Memory B cell (primary cell): Measurements from ENCODE around the gene DYRK1A.
"Not testable (repeated sequence)": the region's sequence is repeated elsewhere in the genome, so short reads cannot be mapped to it uniquely, and the experiment has no call there.

ENCODE experiments used
- ATAC-seq: fragments of 150-1000 bp; cut with Tn5 transposase; 2 replicates; pipeline ENCODE4 v1.10.0; 2021; ENCODE audit warnings: low read depth, mild to moderate bottlenecking, moderate library complexity
- DNase-seq, 2 donors: peaks; one replicate each; pipeline ENCODE4 v3.0.0; 2022; ENCODE audit warnings: low spot score in 2 of 2
- H3K27ac Mint-ChIP-seq: one replicate; pipeline ENCODE4 v1.8.0; 2022; ENCODE audit warnings: mild to moderate bottlenecking, moderate library complexity, mixed read lengths
- H3K27me3 Mint-ChIP-seq: one replicate; pipeline ENCODE4 v1.8.0; 2022; ENCODE audit warnings: mixed read lengths
- H3K36me3 Mint-ChIP-seq: one replicate; pipeline ENCODE4 v1.8.0; 2022; ENCODE audit warnings: mild to moderate bottlenecking, mixed read lengths
- H3K4me1 Mint-ChIP-seq: one replicate; pipeline ENCODE4 v1.8.0; 2022; ENCODE audit warnings: mixed read lengths
- H3K4me3 Mint-ChIP-seq: one replicate; pipeline ENCODE4 v1.8.0; 2022; ENCODE audit warnings: mild to moderate bottlenecking, moderate library complexity, mixed read lengths
- H3K9me3 Mint-ChIP-seq: one replicate; pipeline ENCODE4 v1.8.0; 2022; ENCODE audit warnings: mixed read lengths

Gene DYRK1A

GRCh38 chr21:37524944-37525343 lies 158.4 kb downstream of the DYRK1A start:
- not testable (repeated sequence) for H3K27me3 Mint-ChIP-seq, H3K36me3 Mint-ChIP-seq, DNase-seq, ATAC-seq, H3K9me3 Mint-ChIP-seq, H3K4me3 Mint-ChIP-seq, H3K4me1 Mint-ChIP-seq, H3K27ac Mint-ChIP-seq

GRCh38 chr21:37525810-37526209 lies 159.2 kb downstream of the DYRK1A start:
- Mint-ChIP-seq H3K27me3 (peaks cover 5% of the 10 kb centered on the region), H3K4me1 (no peaks in the 10 kb centered on the region), H3K27ac (no peak overlapping the region), H3K4me3 (no peak overlapping the region), H3K36me3 (no peaks in the 10 kb centered on the region), H3K9me3 (no peaks in the 10 kb centered on the region)
- ATAC-seq (no peak), DNase-seq (no peak)

GRCh38 chr21:37527103-37527502 lies 160.5 kb downstream of the DYRK1A start:
- Mint-ChIP-seq H3K4me1 (no peaks in the 10 kb centered on the region), H3K9me3 (no peaks in the 10 kb centered on the region), H3K27ac (no peak overlapping the region), H3K4me3 (no peak overlapping the region), H3K36me3 (no peaks in the 10 kb centered on the region), H3K27me3 (peaks cover 6% of the 10 kb centered on the region)
- ATAC-seq (no peak), DNase-seq (no peak)

GRCh38 chr21:37527716-37528115 lies 161.1 kb downstream of the DYRK1A start:
- Mint-ChIP-seq H3K9me3 (no peaks in the 10 kb centered on the region), H3K4me3 (no peak overlapping the region), H3K4me1 (no peaks in the 10 kb centered on the region), H3K27me3 (peaks cover 8% of the 10 kb centered on the region), H3K27ac (no peak overlapping the region), H3K36me3 (no peaks in the 10 kb centered on the region)
- DNase-seq (no peak), ATAC-seq (no peak)

- no peaks in the 10 kb centered on the region for H3K9me3 Mint-ChIP-seq
- peaks cover 8% of the 10 kb centered on the region for H3K27me3 Mint-ChIP-seq
- DNase-seq (no peak), ATAC-seq (no peak)
- H3K4me1 Mint-ChIP-seq: peaks cover 3% of the 10 kb centered on the region
- H3K27ac Mint-ChIP-seq: no peak overlapping the region
- H3K4me3 Mint-ChIP-seq: no peak overlapping the region
- H3K36me3 Mint-ChIP-seq: no peaks in the 10 kb centered on the region
Observed at GRCh38 chr21:37528150-37528937, 161.8 kb downstream of the DYRK1A start.

- ATAC-seq: no peak
- Mint-ChIP-seq H3K36me3 (no peaks in the 10 kb centered on the region), H3K27ac (no peak overlapping the region), H3K27me3 (peaks cover 16% of the 10 kb centered on the region), H3K9me3 (no peaks in the 10 kb centered on the region), H3K4me3 (no peak overlapping the region), H3K4me1 (peaks cover 4% of the 10 kb centered on the region)
- no peak for DNase-seq
Observed at GRCh38 chr21:37529649-37530048, 163.1 kb downstream of the DYRK1A start.

- no peaks in the 10 kb centered on the region for H3K36me3 Mint-ChIP-seq
- DNase-seq: no peak
- H3K4me1 Mint-ChIP-seq: peaks cover 4% of the 10 kb centered on the region
- no peak overlapping the region for H3K4me3 Mint-ChIP-seq
- H3K27me3 Mint-ChIP-seq: peaks cover 23% of the 10 kb centered on the region
- no peak for ATAC-seq
- H3K9me3 Mint-ChIP-seq: no peaks in the 10 kb centered on the region
- no peak overlapping the region for H3K27ac Mint-ChIP-seq
Observed at GRCh38 chr21:37530901-37531351, 164.4 kb downstream of the DYRK1A start.

- no peak for DNase-seq
- no peaks in the 10 kb centered on the region for H3K9me3 Mint-ChIP-seq
- H3K4me1 Mint-ChIP-seq: peaks cover 4% of the 10 kb centered on the region
- H3K27me3 Mint-ChIP-seq: peaks cover 24% of the 10 kb centered on the region
- peaks cover 1% of the 10 kb centered on the region for H3K36me3 Mint-ChIP-seq
- H3K27ac Mint-ChIP-seq: no peak overlapping the region
- no peak for ATAC-seq
- H3K4me3 Mint-ChIP-seq: no peak overlapping the region
Observed at GRCh38 chr21:37531431-37531932, 164.9 kb downstream of the DYRK1A start.

- Mint-ChIP-seq H3K4me1 (peaks cover 4% of the 10 kb centered on the region), H3K4me3 (no peak overlapping the region), H3K27ac (no peak overlapping the region), H3K36me3 (peaks cover 5% of the 10 kb centered on the region), H3K27me3 (peaks cover 27% of the 10 kb centered on the region), H3K9me3 (peaks cover 3% of the 10 kb centered on the region)
- no peak for DNase-seq
- peak; percentile 71 for ATAC-seq
Observed at GRCh38 chr21:37532868-37533780, 166.6 kb downstream of the DYRK1A start.

- DNase-seq: no peak
- peaks cover 31% of the 10 kb centered on the region for H3K27me3 Mint-ChIP-seq
- peaks cover 5% of the 10 kb centered on the region for H3K36me3 Mint-ChIP-seq
- ATAC-seq: no peak
- peaks cover 3% of the 10 kb centered on the region for H3K9me3 Mint-ChIP-seq
- no peak overlapping the region for H3K27ac Mint-ChIP-seq
- peaks cover 4% of the 10 kb centered on the region for H3K4me1 Mint-ChIP-seq
- no peak overlapping the region for H3K4me3 Mint-ChIP-seq
Observed at GRCh38 chr21:37534431-37534830, 167.9 kb downstream of the DYRK1A start.

GRCh38 chr21:37535130-37535529 lies 168.6 kb downstream of the DYRK1A start:
- Mint-ChIP-seq H3K27me3 (peaks cover 31% of the 10 kb centered on the region), H3K36me3 (peaks cover 5% of the 10 kb centered on the region), H3K4me3 (no peak overlapping the region), H3K9me3 (peaks cover 3% of the 10 kb centered on the region), H3K4me1 (peaks cover 4% of the 10 kb centered on the region), H3K27ac (no peak overlapping the region)
- no peak for ATAC-seq
- no peak for DNase-seq

- ATAC-seq: no peak
- peaks cover 5% of the 10 kb centered on the region for H3K36me3 Mint-ChIP-seq
- no peak overlapping the region for H3K27ac Mint-ChIP-seq
- peaks cover 27% of the 10 kb centered on the region for H3K27me3 Mint-ChIP-seq
- H3K4me1 Mint-ChIP-seq: peaks cover 4% of the 10 kb centered on the region
- H3K9me3 Mint-ChIP-seq: peaks cover 3% of the 10 kb centered on the region
- DNase-seq: no peak
- H3K4me3 Mint-ChIP-seq: no peak overlapping the region
Observed at GRCh38 chr21:37535672-37536071, 169.1 kb downstream of the DYRK1A start.

GRCh38 chr21:37536616-37537278 lies 170.2 kb downstream of the DYRK1A start:
- H3K27ac Mint-ChIP-seq: no peak overlapping the region
- no peak overlapping the region for H3K4me3 Mint-ChIP-seq
- H3K27me3 Mint-ChIP-seq: peaks cover 30% of the 10 kb centered on the region
- DNase-seq: no peak
- H3K9me3 Mint-ChIP-seq: peaks cover 8% of the 10 kb centered on the region
- peaks cover 5% of the 10 kb centered on the region for H3K36me3 Mint-ChIP-seq
- H3K4me1 Mint-ChIP-seq: peaks cover 4% of the 10 kb centered on the region
- no peak for ATAC-seq
